HG03139 (cell line): ENCODE measurements around the gene ADGRL3.
"Not testable (repeated sequence)": the region's sequence is repeated elsewhere in the genome, so short reads cannot be mapped to it uniquely, and the experiment has no call there.

Experiments used
- ATAC-seq: cut with Tn5 transposase; IDR thresholded peaks from one replicate; pipeline ENCODE4 v1.9.1; 2021; ENCODE audit not compliant: unreplicated experiment

Gene ADGRL3

DNA sequence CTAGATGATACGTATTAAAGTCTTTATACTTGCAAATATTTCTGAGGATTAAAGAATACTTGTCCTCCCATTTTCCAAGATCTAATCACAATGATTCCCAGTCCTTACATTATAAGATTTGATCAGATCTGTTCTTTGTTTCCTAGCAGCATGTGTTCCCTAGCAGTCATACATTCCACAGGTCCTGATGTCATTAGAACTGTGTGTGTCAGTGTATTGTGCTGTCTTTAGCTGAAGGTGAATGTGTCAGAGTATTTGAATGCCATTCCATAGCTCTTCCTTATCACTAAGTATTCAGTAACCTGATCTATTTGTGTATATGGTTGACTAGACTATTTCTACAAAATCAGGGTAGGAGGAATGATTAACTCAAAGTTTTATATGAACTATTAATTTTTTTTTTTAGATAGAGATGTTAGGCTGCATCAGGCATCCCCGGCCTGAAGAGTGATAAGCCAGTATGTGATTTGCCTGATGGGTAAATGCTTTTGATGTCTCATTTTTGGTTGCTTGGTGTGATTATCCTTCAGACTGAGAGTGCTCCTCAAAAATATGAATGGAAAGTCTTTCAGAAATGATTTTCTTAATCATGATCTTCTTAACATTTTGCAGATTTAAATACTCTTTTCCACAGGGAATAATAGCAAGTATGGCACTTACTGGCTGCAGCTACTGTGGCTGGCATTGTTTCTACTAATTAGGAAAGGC lies 4.4 kb downstream of the ADGRL3 start:
- ATAC-seq, result no peak

GRCh38 chr4:61205066-61205465 lies 4.9 kb downstream of the ADGRL3 start:
- ATAC-seq, result no peak

DNA sequence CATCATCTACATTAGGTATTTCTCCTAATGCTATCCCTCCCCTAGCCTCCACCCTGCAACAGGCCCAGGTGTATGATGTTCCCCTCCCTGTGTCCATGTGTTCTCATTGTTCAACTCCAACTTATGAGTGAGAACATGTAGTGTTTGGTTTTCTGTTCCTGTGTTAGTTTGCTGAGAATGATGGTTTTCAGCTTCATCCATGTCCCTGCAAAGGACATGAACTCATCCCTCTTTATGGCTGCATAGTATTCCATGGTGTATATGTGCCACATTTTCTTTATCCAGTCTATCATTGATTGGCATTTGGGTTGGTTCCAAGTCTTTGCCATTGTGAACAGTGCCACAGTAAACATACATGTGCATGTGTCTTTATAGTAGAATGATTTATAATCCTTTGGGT lies 7.0 kb downstream of the ADGRL3 start:
- ATAC-seq, result not testable (repeated sequence)

DNA sequence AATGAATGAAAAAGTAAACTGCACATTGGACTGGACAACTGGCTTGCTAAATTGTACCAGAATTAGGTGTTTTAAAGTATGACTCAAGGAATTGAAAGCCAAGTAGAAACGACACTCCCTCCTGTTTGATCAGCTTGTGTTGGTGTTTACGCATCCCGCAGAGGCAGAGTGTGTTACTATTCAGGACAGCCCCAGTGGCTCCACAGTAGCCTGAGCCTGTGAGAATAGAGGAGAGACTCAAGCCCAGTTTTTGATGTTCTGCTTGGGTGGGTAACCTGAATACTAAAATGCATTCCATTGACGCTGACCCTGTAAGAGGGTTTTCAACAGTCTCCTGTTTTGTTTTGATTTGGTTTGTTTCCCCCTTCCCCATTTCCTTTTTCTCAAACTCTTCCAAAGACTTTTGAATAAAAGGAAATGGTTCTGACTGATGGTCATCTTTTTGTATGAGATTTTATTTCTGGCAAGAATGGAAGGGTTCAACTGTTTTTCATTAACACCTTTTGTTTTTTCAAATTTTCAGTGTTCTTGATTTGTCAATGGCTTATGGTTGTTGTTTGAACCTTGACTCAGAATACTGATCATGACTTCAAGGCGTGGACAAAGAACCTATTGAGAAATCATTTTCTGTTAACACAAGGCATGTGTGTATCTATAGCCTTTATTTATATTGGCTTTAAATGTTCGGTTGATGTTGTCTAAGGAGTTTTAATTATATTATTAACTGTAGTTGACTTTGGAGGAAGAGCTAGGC lies 10.2 kb downstream of the ADGRL3 start:
- no peak for ATAC-seq

DNA sequence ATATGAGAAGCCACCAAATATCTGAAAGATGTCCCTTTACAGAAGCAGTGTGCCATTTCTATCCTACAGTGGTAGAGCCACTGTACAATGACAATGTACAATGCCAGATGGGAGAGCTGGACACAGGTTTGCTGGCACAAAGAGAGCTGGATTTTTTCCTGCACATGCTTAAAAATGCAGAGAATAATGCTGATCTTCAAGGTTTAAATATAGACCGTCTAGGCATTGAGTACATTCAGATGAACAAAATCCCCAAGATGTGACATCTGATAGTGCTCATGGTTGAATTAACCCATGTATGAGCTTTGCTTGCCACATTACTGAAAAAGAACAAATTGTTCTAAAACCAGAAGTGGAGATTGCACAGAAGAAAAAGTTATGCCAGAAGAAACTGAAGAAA lies 11.7 kb downstream of the ADGRL3 start:
- ATAC-seq, result no peak

DNA sequence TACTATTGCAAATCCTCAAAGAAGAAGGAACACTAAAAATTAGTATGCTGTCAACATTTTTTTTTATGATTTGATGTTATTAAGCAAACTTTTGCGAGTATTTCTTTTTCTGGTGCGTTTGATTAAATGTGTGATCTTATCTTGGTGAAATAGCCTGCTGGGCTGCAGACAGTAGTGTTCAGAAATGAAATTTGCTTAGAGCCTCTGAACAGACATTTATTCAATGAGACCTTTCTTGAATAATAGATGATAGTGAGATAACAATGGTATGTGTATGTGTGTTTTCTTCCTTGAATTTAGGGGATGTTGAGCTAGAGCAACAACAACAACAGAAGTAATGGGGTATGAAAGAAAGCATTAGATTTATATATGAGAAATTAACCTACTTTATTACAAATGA lies 12.7 kb downstream of the ADGRL3 start:
- ATAC-seq, result no peak

GRCh38 chr4:61214680-61215079 lies 14.6 kb downstream of the ADGRL3 start:
- ATAC-seq, result no peak

GRCh38 chr4:61217222-61217621 lies 17.1 kb downstream of the ADGRL3 start:
- ATAC-seq, result no peak

- no peak for ATAC-seq
Observed at GRCh38 chr4:61220556-61220955, 20.4 kb downstream of the ADGRL3 start.

DNA sequence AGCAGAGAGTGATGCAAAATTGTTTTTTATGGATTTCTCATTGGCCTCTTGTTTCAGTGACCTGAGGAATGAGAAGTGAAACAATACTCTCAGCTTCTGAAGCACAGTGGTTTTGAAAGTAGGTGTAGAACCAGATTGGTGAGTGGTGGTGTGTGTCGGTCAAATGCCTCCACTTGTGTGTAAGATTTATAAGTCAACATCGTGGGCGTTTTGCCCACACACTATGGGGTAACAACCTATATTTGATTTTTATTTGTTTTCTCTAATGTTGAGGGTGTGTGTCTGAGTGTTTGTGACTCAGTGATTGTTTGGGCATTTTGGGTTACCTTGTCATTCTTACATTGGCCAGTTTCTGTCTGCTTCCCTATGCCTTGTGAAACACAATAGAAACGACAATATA lies 23.3 kb downstream of the ADGRL3 start:
- ATAC-seq, result no peak

DNA sequence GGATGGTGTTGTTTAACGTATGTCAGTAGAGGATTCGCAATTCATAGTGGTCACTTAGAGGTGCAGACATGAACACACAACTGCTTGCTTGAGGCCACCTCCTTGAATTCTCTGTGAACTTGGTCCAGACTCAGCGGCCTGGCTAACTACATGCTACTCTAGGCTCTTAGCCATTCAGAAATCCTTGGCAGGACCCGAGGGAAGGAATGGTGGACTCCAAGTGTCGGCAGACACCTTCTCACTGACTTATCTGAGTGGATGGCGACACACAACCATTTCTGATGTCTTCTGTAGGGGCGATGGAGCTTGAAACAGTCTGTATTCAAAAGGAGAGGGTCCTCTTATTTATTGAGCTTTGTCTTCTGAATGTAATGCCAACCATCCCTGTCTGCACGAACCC lies 24.4 kb downstream of the ADGRL3 start:
- ATAC-seq, result no peak

- no peak for ATAC-seq
Observed at GRCh38 chr4:61225656-61226055, 25.5 kb downstream of the ADGRL3 start.

DNA sequence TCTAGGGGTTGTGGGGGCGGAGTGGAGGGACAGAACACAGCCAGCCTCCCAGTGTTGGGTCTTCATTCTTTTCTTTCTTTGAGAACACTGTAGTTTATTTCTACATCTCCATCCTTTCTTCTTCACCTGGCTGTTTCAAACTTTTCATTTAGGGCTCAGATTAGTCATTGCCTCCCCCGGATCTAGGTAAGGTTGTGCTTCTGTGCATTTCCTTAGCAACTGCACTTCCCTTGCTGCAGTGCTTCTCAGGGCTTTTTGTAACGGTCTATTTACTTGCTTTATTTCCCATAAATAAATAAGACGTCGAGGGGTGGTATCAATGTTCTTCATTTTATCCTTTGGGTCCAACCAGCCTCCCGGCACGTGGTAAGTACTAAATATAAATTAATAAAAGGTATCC lies 31.3 kb downstream of the ADGRL3 start:
- ATAC-seq, result no peak

DNA sequence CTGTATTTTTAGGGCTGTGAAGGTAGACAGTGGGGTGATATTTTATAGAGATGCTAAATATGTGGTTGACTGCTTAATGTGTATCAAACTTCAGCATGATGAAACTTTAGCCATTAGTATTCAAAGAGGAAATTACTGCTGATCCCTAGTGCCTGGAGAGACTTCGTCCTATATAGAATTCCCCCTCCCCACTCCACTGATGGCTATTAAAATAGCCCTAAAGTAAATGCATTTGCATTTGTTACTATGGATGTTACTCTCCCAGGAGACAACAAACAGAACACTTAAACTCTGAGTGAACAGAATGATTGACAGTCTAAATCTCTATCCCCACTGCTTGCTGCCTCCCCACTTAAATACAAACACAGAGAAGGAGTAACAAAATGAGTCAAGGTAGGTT lies 39.1 kb downstream of the ADGRL3 start:
- no peak for ATAC-seq

- no peak for ATAC-seq
Observed at GRCh38 chr4:61243962-61244361, 43.8 kb downstream of the ADGRL3 start.

DNA sequence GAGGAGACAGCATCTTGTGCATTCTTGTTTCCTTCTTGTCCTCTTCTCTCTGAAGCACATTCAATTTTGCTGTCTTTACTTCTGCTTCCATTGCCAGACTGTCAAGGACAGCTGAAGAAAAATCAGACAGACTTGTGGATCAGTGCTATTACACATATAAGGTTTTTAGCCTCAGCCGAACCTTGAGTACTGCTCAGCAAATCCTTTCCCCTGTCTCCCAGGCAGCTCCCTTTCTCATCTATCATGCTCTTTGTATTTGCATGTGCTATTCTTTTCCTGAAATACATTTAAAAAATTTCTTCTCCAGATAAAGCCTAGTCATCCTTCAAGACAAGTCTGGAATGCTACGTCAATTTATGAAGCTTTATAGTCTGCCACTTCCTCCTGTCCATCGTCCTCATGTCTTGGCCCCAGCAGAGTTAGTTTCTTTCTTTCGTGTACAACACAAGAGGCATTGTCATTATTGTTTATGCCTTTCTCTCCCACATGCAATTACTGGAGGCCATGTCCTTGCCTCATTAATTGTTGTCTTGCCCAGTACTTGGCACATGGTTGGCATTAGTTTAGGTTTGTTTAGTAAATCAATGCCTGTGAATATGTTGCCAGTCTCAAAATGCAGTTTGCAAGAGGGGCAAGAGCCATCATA lies 45.1 kb downstream of the ADGRL3 start:
- ATAC-seq, result no peak

DNA sequence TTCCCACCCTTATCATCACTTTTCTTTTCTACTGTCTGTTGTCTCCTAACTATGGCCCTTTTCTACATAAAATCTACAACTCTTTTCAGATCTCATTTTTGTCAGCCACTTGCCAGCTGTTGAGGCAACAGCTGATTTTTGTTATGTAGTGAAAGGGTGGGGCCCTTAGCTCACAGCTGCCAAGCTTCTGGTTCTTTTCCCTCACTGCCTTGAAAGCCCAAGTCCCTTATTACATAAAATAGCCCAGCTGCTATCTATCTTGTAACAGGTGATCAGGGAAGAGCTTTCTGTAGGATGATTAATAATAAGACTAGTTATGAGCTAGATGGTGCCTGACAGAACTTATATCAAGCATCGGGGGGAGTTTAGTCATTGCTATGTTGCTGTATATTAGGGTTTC lies 45.9 kb downstream of the ADGRL3 start:
- ATAC-seq, result no peak

DNA sequence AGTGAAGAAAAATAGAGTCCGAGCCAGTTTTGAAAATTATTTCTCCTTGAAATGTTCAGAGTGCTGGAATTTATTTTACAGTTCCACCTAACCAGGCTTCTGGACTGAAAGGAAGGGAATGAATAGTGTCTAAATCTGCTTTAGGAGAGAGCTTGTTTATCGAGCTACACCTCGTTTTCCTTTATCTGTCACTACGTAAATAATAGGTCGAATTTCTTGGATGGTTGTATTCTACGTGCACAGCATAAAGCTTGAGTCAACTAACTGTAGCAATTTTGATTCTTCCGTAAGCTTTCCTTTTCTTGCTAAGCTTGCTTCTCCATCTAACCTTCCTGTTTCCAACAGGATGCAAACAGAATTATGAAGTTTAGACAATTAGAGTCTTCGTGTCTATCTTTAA lies 48.6 kb downstream of the ADGRL3 start:
- ATAC-seq, result no peak

DNA sequence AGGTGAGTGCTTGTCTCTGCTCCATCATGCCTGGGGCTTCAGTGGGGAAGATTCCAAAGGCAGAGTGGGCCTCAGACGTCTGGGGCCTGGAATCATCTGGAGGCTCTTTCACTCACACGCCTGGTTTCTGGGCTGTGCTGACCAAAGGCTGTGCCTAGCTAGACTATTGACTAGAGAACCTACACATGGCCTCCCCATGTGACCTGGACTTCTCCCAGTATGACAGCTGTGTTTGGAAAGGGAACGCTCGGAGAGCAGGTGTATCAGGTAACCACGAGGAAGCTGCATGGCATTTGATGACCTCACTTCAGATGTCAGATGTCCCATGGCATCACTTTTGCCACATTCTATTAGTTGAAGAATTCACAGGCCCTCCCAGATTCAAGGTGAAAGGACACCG lies 51.0 kb downstream of the ADGRL3 start:
- no peak for ATAC-seq

DNA sequence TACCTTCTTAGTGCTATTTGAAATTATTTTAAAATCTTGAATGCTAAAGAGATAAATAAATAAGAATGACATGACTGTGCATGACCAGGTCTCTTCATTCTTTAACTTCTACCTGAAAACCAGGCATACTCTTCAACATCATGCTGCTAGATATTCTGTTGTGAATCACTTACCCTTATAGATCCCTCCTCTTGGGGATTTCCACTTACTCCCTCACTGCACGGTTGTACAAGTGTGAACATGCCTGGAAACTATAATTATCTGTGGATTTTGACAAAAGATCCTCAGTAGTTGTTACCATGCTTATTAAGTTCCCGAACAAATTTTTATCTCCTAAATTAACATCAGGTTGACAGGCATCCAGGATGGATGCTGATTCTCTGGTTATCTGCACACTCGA lies 54.3 kb downstream of the ADGRL3 start:
- ATAC-seq, result no peak

DNA sequence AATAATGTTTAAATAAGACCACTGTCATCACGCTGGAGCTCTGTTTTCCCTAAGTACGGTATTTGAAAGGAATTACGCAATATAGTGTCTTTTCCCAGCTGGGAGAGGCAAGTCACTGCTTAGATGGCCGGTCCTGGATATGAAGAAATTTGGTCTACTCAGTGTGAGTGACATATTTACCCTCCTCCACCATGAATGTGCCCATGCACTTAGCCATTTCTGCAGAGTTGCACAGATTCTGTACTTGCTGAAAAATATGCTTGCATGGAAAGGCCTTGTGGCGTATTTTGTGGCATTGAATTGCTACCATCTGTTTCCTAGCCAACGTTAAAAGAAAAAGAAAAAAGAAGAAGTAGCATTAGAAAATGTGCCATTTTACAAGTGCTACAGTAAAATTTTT lies 73.1 kb downstream of the ADGRL3 start:
- ATAC-seq, result no peak

- no peak for ATAC-seq
Observed at GRCh38 chr4:61274286-61274685, 74.2 kb downstream of the ADGRL3 start.
